AG09309 (cell line): Measurements from ENCODE around the gene SLC25A21.
A peak's percentile ranks its signal among the peaks of the same experiment; 100 is the strongest.

ENCODE experiments used
- DNase-seq: peaks from one replicate; pipeline ENCODE4 v3.0.0-alpha.2; 2010; ENCODE audit warnings: low read depth
- H3K4me3 ChIP-seq: 2 replicates; pipeline ENCODE4 v1.5.1; 2011; ENCODE audit warnings: mild to moderate bottlenecking, low read depth, low read length, moderate library complexity; ENCODE audit not compliant: control insufficient read depth
- TF ChIP-seq, protein P1 (sequence below): IDR thresholded peaks from 2 replicates; pipeline ENCODE4 v1.5.1; 2011; ENCODE audit warnings: mild to moderate bottlenecking, low read depth, low read length, inconsistent platforms; ENCODE audit not compliant: insufficient read depth, control insufficient read depth; ENCODE audit errors: missing control alignments

Gene SLC25A21

DNA sequence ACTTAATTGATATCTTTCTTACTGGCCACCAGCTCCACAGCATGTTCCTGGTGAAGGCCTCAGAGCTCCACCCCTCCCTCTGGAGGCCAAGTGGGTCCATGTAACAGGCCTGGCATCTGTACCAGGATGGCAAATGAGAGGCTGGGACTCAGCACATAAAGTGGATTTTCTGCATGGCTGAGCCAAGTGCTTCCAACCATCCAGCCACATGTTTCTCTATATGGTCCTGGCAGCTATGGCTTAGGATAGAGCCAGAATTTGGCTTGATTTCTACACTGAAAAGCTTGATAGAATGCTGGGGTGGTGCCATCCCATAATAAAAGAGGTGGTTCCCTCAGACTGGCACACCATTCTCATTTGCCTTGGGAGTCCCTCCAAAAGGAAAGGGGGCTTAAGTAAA is 416.6 kb downstream of the SLC25A21 start:
- no peak overlapping the region for H3K4me3 ChIP-seq
- no peak for DNase-seq
- TF ChIP-seq, protein P1, sequence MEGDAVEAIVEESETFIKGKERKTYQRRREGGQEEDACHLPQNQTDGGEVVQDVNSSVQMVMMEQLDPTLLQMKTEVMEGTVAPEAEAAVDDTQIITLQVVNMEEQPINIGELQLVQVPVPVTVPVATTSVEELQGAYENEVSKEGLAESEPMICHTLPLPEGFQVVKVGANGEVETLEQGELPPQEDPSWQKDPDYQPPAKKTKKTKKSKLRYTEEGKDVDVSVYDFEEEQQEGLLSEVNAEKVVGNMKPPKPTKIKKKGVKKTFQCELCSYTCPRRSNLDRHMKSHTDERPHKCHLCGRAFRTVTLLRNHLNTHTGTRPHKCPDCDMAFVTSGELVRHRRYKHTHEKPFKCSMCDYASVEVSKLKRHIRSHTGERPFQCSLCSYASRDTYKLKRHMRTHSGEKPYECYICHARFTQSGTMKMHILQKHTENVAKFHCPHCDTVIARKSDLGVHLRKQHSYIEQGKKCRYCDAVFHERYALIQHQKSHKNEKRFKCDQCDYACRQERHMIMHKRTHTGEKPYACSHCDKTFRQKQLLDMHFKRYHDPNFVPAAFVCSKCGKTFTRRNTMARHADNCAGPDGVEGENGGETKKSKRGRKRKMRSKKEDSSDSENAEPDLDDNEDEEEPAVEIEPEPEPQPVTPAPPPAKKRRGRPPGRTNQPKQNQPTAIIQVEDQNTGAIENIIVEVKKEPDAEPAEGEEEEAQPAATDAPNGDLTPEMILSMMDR: no peak

DNA sequence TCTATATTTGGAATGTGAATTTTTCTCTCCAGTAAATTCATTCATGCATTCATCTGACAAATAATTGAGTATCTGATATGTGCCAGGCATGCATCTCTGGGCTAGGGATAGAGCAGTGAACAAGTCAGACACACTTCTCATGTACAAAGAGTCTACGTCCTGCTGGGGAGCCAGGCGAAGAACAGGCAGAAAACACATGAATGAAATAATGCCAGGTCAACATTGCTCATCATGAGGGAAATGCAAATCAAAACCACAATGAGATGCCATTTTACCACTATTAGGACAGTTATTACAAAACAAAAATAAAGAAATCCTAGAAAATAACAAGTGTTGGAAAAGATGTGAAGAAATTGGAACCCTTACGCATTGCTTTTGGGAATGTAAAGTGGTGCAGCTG is 420.5 kb downstream of the SLC25A21 start:
- H3K4me3 ChIP-seq: no peak overlapping the region
- TF ChIP-seq, protein P1: no peak
- DNase-seq: no peak

DNA sequence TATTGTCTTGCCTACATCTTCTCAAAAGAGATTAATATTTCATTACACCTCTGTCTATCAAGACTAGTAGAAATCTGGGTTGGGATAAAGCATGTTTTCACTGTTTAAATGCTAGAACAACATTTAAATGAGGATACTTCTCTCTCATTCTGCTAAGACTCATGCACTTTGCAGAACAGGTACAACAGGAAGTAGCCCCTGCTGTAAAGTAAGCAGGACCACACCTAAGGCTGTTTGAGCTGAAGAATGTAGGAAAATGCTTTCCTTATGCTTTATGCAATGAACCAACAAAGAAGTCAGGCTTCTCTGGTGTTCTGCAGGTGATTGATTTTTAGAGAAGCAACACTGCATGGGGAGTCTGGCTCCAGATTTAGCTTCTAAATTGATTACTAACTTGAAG is 421.3 kb downstream of the SLC25A21 start:
- DNase-seq: no peak
- TF ChIP-seq, protein P1: no peak
- no peak overlapping the region for H3K4me3 ChIP-seq

DNA sequence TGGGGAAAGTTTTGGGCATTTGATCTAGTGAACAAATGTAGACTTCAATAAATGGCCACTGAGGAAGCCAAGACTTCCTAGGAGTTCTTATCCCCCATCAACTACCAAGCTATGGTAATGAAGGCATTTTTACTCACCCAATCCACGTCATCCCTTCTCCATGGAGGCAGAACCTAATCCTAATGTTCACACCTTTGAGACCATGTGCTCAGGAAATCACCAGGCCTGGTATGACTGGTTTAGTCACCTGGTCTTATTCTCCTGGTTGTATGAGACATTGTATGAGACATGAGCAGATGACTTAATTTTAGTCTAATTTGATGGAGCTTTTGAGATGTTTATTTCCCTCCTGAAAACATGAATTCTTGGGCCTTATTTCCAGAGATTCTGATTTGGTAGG is 422.2 kb downstream of the SLC25A21 start:
- no peak for DNase-seq

DNA sequence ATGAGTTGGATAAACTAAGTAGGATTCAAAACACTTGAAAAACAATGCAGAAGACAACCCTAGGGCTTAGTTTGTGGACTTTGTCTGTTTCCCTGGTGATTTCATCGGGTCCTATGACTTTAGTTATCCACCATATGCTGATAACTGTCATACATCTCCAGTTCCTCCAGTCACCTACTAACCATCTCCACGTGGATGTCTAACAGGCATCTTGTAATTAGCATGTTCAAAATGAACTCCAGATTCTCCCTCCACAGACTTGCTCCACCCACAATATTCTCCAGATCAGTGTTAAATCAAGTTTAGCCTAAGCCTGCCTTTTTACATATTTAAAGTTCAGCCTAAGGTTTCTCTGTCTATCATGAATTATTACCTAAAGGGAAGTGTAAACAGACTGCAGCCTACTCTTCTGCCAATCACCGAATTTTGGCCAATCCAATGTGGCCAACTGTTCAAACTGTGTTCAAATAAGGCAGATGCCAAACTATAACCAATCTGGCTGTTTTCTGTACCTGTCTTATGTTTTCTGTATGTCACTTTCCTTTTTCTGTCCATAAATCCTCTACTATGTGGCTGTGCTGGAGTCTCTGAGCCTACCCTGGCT is 423.7 kb downstream of the SLC25A21 start:
- TF ChIP-seq, protein P1: no peak
- no peak overlapping the region for H3K4me3 ChIP-seq
- DNase-seq: no peak

More for the DNA sequence above, 422.2 kb downstream of the SLC25A21 start:
- TF ChIP-seq, protein P1: no peak
- H3K4me3 ChIP-seq: no peak overlapping the region

DNA sequence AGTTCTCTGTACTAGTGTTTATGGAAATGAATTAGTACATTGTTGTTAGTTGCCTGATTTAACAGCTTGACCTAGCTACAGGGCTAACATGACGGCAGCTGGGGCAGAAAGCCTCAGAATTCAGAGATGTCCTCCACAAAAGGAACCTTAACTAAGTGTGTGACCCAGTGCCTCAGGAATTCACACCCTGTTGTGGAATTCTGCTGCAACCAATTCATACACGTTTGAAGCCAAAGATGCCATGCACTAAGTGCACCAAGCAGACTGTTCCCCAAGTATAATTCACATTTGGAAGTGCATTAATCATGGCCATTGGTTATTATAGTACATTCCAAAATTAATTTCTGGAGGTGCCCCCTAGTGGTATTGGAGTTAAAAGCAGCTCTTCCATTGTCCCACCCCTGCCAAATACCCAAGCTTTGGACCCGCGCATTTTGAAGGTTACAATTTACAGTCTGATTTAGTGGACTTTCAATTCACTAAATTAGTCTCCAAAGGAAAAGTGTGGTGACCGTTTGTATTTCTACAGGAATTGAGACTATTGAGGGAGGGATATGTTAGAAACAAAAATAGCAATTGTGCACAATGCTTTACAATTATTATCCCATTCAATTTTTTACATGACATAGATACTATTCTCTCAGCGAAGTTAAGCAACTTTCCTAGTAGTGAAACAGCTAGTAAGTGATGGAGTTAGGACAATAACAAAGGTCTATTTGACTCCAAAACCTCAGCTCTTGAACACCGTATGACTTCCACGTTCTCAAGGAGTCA is 424.8 kb downstream of the SLC25A21 start:
- H3K4me3 ChIP-seq: no peak overlapping the region
- no peak for DNase-seq
- TF ChIP-seq, protein P1: peak; percentile 63
